HepG2 (cell line): ENCODE data around the gene SLC2A11. TPM values are rescaled to one million over a fixed set of nuclear protein-coding genes. Genes with fewer than 3 reads are reported as not detected.

Source experiments
- ADNP ChIP-seq: sonication (generic); formaldehyde crosslinking; IDR thresholded peaks from 2 replicates; pipeline ENCODE4 v1.4.0; 2020; ENCODE audit warnings: missing genetic modification reagents
- EED ChIP-seq: sonication (generic); formaldehyde crosslinking; IDR thresholded peaks from 2 replicates; pipeline ENCODE4 v1.5.0; 2020; ENCODE audit warnings: mild to moderate bottlenecking, missing genetic modification reagents
- MED8 ChIP-seq: sonication (generic); formaldehyde crosslinking; IDR thresholded peaks from 2 replicates; pipeline ENCODE4 v1.8.1; 2023; ENCODE audit warnings: mild to moderate bottlenecking, missing genetic modification reagents; ENCODE audit not compliant: insufficient replicate concordance
- MYNN ChIP-seq: sonication (generic); formaldehyde crosslinking; IDR thresholded peaks from 2 replicates; pipeline ENCODE4 v1.4.0; 2020; ENCODE audit warnings: mild to moderate bottlenecking, low read depth, missing genetic modification reagents
- NFE2L2 ChIP-seq: fragments of 150-350 bp; IDR thresholded peaks from 2 replicates; pipeline ENCODE4 v1.6.1; 2014; ENCODE audit warnings: low read length
- PCBP1 ChIP-seq: fragments of 200-400 bp; formaldehyde crosslinking; IDR thresholded peaks from 2 replicates; pipeline ENCODE4 v1.6.1; 2017; ENCODE audit warnings: mild to moderate bottlenecking, low read depth, low read length, borderline replicate concordance
- POLR2G ChIP-seq: fragments of 200-400 bp; formaldehyde crosslinking; IDR thresholded peaks from 2 replicates; pipeline ENCODE4 v1.6.1; 2018; ENCODE audit warnings: mild to moderate bottlenecking, low read depth, low read length, moderate library complexity
- REL ChIP-seq: sonication (generic); formaldehyde crosslinking; conservative IDR thresholded peaks from 2 replicates; pipeline ENCODE4 v1.8.0; 2022; ENCODE audit warnings: mild to moderate bottlenecking, missing genetic modification reagents, moderate library complexity
- SALL1 ChIP-seq: sonication (generic); formaldehyde crosslinking; IDR thresholded peaks from 2 replicates; pipeline ENCODE4 v1.8.0; 2022; ENCODE audit warnings: mild to moderate bottlenecking, missing genetic modification reagents
- SMYD3 ChIP-seq: sonication (generic); formaldehyde crosslinking; IDR thresholded peaks from 2 replicates; pipeline ENCODE4 v1.8.1; 2023; ENCODE audit warnings: mild to moderate bottlenecking, missing genetic modification reagents
- SP4 ChIP-seq: sonication (generic); formaldehyde crosslinking; IDR thresholded peaks from 2 replicates; pipeline ENCODE4 v1.8.1; 2023; ENCODE audit warnings: mild to moderate bottlenecking, missing genetic modification reagents
- SRY ChIP-seq: sonication (generic); formaldehyde crosslinking; IDR thresholded peaks from 2 replicates; pipeline ENCODE4 v1.8.0; 2022; ENCODE audit warnings: mild to moderate bottlenecking, missing genetic modification reagents
- TCF7 ChIP-seq: sonication (generic); IDR thresholded peaks from 2 replicates; pipeline ENCODE4 v1.6.1; 2016; ENCODE audit warnings: antibody characterized with exemption, low read depth
- TEAD2 ChIP-seq: sonication (generic); formaldehyde crosslinking; IDR thresholded peaks from 2 replicates; pipeline ENCODE4 v1.9.0; 2021; ENCODE audit warnings: missing genetic modification reagents
- ZC3H4 ChIP-seq: sonication (generic); formaldehyde crosslinking; IDR thresholded peaks from 2 replicates; pipeline ENCODE4 v1.4.0; 2020; ENCODE audit warnings: missing genetic modification reagents, borderline replicate concordance
- ZFY ChIP-seq: sonication (generic); formaldehyde crosslinking; IDR thresholded peaks from 2 replicates; pipeline ENCODE4 v1.4.0; 2020; ENCODE audit warnings: missing genetic modification reagents
- ZNF143 ChIP-seq: sonication (generic); formaldehyde crosslinking; IDR thresholded peaks from 2 replicates; pipeline ENCODE4 v1.4.0; 2020; ENCODE audit warnings: missing genetic modification reagents
- ZNF552 ChIP-seq: sonication (generic); formaldehyde crosslinking; IDR thresholded peaks from 2 replicates; pipeline ENCODE4 v1.9.0; 2022; ENCODE audit warnings: missing genetic modification reagents, mild to moderate bottlenecking, borderline replicate concordance
- ZNF709 ChIP-seq: sonication (generic); formaldehyde crosslinking; IDR thresholded peaks from 2 replicates; pipeline ENCODE4 v1.5.0; 2020; ENCODE audit warnings: mild to moderate bottlenecking, missing genetic modification reagents
- ZNF720 ChIP-seq: sonication (generic); formaldehyde crosslinking; IDR thresholded peaks from 2 replicates; pipeline ENCODE4 v1.4.0; 2020; ENCODE audit warnings: missing genetic modification reagents
- ZNF841 ChIP-seq: sonication (generic); formaldehyde crosslinking; IDR thresholded peaks from 2 replicates; pipeline ENCODE4 v1.8.1; 2023; ENCODE audit warnings: missing genetic modification reagents, borderline replicate concordance
- ZZZ3 ChIP-seq: sonication (generic); formaldehyde crosslinking; IDR thresholded peaks from 2 replicates; pipeline ENCODE4 v1.4.0; 2020; ENCODE audit warnings: missing genetic modification reagents, mild to moderate bottlenecking, borderline replicate concordance
- polyA plus RNA-seq, 8 experiments: library from polyadenylated mRNA; depleted of rRNA in 3 of 8; stranded (reverse) in 7 of 8; unstranded in 1 of 8; fragments of >200 nt; fragmentation: Illumina TruSeq in 4 of 8; extraction: Trizol in 4 of 8; gene quantifications; 2 replicates each; pipeline versions ENCODE4 v1.2.1 to v1.2.3, GENCODE V29; 2011 to 2016; ENCODE audit warnings: low read depth in 4 of 8, missing spikeins in 1 of 8, mixed read lengths in 1 of 8; ENCODE audit not compliant: insufficient read depth in 1 of 8
- total RNA-seq, 5 experiments: library from RNA; depleted of rRNA; stranded (reverse); fragments of >200 nt; fragmentation: Illumina TruSeq; extraction: Trizol; gene quantifications; 2 replicates each; pipeline ENCODE4 v1.2.3, GENCODE V29; 2016; ENCODE audit warnings: low read depth in 1 of 5
- TF ChIP-seq, protein P1 (sequence below): sonication (generic); formaldehyde crosslinking; IDR thresholded peaks from 2 replicates; pipeline ENCODE4 v1.4.0; 2020; ENCODE audit warnings: low read depth, mild to moderate bottlenecking, missing genetic modification reagents
- TF ChIP-seq, protein P2 (sequence below): sonication (generic); formaldehyde crosslinking; IDR thresholded peaks from 2 replicates; pipeline ENCODE4 v1.5.0; 2020; ENCODE audit warnings: missing genetic modification reagents
- TF ChIP-seq, protein P3 (sequence below): sonication (generic); formaldehyde crosslinking; conservative IDR thresholded peaks from 2 replicates; pipeline ENCODE4 v1.8.0; 2022; ENCODE audit warnings: mild to moderate bottlenecking, moderate library complexity, missing genetic modification reagents

Gene SLC2A11
- total and polyA plus RNA-seq, 2 of the 13 experiments (the other 11 are each of a cell fraction or from before 2014, with no cell fraction given), result 15.2 to 15.4 TPM

DNA sequence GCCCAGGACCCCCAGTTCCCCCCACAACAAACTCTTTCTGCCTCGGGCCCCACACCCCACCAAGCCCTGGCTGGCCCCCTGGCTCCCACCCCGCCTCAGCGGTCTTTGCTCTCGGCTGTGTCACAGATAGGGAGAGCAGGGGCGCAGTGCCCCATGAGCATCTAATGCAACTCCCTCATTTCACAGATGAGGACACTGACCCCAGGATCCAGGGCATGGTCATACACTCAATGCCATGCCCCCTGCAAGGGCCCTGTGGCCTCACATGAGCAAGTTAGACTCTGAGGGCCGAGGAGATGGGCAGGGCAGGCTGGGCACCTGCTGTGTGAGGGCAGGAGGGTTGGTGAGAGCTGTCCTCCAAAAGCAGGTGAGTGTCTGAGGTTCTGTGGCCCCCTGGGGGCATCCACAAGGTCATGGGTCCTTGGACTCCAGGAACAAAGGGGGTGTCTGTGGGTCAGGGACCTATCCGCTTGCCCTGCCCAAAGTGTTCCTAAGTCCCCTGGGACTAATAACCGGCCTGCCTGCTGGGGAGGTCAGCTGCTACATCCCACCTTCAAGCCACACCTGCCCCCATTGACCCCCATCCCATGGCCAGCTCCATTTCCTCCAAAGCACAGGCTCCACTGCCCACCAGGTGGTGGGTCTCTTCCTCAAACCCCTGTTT, 39.0 kb downstream of the SLC2A11 start (continued):
- no peak for TF ChIP-seq SMYD3 (CRISPR knock-in tag)
- TF ChIP-seq REL (CRISPR knock-in tag), result no peak
- TF ChIP-seq, protein P1, sequence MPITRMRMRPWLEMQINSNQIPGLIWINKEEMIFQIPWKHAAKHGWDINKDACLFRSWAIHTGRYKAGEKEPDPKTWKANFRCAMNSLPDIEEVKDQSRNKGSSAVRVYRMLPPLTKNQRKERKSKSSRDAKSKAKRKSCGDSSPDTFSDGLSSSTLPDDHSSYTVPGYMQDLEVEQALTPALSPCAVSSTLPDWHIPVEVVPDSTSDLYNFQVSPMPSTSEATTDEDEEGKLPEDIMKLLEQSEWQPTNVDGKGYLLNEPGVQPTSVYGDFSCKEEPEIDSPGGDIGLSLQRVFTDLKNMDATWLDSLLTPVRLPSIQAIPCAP (CRISPR knock-in tag), result no peak
- TF ChIP-seq ZZZ3 (CRISPR knock-in tag), result no peak
- no peak for TF ChIP-seq ZNF720 (CRISPR knock-in tag)
- TF ChIP-seq ZNF552, result 0 out of 2 replicates have a peak, but pooled peaks have one; percentile 39
- TF ChIP-seq ZC3H4, result no peak
- TF ChIP-seq, protein P2, sequence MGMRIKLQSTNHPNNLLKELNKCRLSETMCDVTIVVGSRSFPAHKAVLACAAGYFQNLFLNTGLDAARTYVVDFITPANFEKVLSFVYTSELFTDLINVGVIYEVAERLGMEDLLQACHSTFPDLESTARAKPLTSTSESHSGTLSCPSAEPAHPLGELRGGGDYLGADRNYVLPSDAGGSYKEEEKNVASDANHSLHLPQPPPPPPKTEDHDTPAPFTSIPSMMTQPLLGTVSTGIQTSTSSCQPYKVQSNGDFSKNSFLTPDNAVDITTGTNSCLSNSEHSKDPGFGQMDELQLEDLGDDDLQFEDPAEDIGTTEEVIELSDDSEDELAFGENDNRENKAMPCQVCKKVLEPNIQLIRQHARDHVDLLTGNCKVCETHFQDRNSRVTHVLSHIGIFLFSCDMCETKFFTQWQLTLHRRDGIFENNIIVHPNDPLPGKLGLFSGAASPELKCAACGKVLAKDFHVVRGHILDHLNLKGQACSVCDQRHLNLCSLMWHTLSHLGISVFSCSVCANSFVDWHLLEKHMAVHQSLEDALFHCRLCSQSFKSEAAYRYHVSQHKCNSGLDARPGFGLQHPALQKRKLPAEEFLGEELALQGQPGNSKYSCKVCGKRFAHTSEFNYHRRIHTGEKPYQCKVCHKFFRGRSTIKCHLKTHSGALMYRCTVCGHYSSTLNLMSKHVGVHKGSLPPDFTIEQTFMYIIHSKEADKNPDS, result no peak
- TF ChIP-seq, protein P3, sequence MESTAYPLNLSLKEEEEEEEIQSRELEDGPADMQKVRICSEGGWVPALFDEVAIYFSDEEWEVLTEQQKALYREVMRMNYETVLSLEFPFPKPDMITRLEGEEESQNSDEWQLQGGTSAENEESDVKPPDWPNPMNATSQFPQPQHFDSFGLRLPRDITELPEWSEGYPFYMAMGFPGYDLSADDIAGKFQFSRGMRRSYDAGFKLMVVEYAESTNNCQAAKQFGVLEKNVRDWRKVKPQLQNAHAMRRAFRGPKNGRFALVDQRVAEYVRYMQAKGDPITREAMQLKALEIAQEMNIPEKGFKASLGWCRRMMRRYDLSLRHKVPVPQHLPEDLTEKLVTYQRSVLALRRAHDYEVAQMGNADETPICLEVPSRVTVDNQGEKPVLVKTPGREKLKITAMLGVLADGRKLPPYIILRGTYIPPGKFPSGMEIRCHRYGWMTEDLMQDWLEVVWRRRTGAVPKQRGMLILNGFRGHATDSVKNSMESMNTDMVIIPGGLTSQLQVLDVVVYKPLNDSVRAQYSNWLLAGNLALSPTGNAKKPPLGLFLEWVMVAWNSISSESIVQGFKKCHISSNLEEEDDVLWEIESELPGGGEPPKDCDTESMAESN (CRISPR knock-in tag), result no peak
- TF ChIP-seq NFE2L2, result no peak
- TF ChIP-seq EED (CRISPR knock-in tag), result no peak
- no peak for TF ChIP-seq SALL1 (CRISPR knock-in tag)
- no peak for TF ChIP-seq POLR2G
- TF ChIP-seq TCF7, result no peak
- no peak for TF ChIP-seq ZFY
- no peak for TF ChIP-seq SP4 (CRISPR knock-in tag)
- TF ChIP-seq PCBP1, result no peak
- 0 out of 2 replicates have a peak, but pooled peaks have one; percentile 10 for TF ChIP-seq ZNF143 (CRISPR knock-in tag)
- TF ChIP-seq MED8, result no peak
- no peak for TF ChIP-seq TEAD2 (CRISPR knock-in tag)
- peak; percentile 13; the same call in 1 of the 2 replicates for TF ChIP-seq ZNF709 (CRISPR knock-in tag)
- TF ChIP-seq MYNN, result no peak
- no peak for TF ChIP-seq ADNP (CRISPR knock-in tag)
- no peak for TF ChIP-seq ZNF841 (CRISPR knock-in tag)
- TF ChIP-seq SRY (CRISPR knock-in tag), result no peak
